Fibroblast of the aortic adventitia (primary cell): ENCODE measurements around the gene RNU6-7. TPM values are rescaled to one million over a fixed set of nuclear protein-coding genes. Genes with fewer than 3 reads are reported as not detected.

ENCODE experiments used
- DNase-seq: peaks from one replicate; pipeline ENCODE4 v3.0.0-alpha.2; 2010; ENCODE audit warnings: low read depth
- H3K4me3 ChIP-seq: 2 replicates; pipeline ENCODE4 v1.5.1; 2011; ENCODE audit warnings: low read depth, mild to moderate bottlenecking, control low read depth, low read length, moderate library complexity
- CTCF ChIP-seq: IDR thresholded peaks from 2 replicates; pipeline ENCODE4 v1.5.1; 2011; ENCODE audit warnings: mild to moderate bottlenecking, low read length, control low read depth, inconsistent platforms; ENCODE audit not compliant: insufficient read depth
- small RNA-seq: library from RNA; depleted of rRNA; stranded (forward); fragments of <200 nt; gene quantifications from one replicate; pipeline ENCODE3, GENCODE V24; 2012
- total RNA-seq: library from RNA; depleted of rRNA; stranded (reverse); fragments of >200 nt; gene quantifications from 2 replicates; pipeline ENCODE4 v1.2.3, GENCODE V29; 2012; ENCODE audit warnings: low replicate concordance

The RNU6-7 gene
- total RNA-seq, 1 donor, result not detected

- TF ChIP-seq CTCF, result no peak
- H3K4me3 ChIP-seq, result no peak overlapping the region
- DNase-seq, result no peak
These were observed 47.9 kb downstream of the RNU6-7 start for GRCh38 chr14:32249780-32250179.

GRCh38 chr14:32250681-32251080 lies 48.8 kb downstream of the RNU6-7 start:
- no peak for TF ChIP-seq CTCF
- DNase-seq, result no peak

GRCh38 chr14:32251530-32251929 lies 49.7 kb downstream of the RNU6-7 start:
- DNase-seq, result no peak
- no peak overlapping the region for H3K4me3 ChIP-seq
- no peak for TF ChIP-seq CTCF

More at GRCh38 chr14:32250681-32251080, 48.8 kb downstream of the RNU6-7 start:
- H3K4me3 ChIP-seq, result no peak overlapping the region

Small RNAs within 50 kb of the gene (small RNA-seq; reads per million reads assigned to genes)
- gene RNU6-7, result 0.38 reads per million
- gene RNU6-8, result 2.8 reads per million, percentile 79 among the genes with 10 or more reads in this experiment

Other genes starting within 250 kb of the RNU6-7 start
- 81.6 and 85.4 TPM in 2 replicates for gene ARHGAP5, start 124.7 kb upstream of the RNU6-7 start, total RNA-seq
- gene RNU6-8, start 1.2 kb downstream of the RNU6-7 start, total RNA-seq, result not detected in 2 replicates
- gene AKAP6, start 127.3 kb downstream of the RNU6-7 start, total RNA-seq, result 0.33 and 2.2 TPM in 2 replicates